Right lobe of liver (tissue), 4 donors: ENCODE measurements around the gene OTP.

ENCODE experiments used
- CTCF ChIP-seq, 4 donors: fragments of 200-600 bp in 3 of 4; fragments of 450-650 bp in 1 of 4; IDR thresholded peaks; one replicate each; pipeline versions ENCODE4 v1.5.1 to v1.8.0; 2016 to 2022; ENCODE audit warnings: antibody characterized with exemption in 4 of 4, mild to moderate bottlenecking in 2 of 4
- POLR2A ChIP-seq: fragments of 450-650 bp; IDR thresholded peaks from one replicate; pipeline ENCODE4 v1.6.1; 2017; ENCODE audit warnings: antibody characterized with exemption, mild to moderate bottlenecking
- donor health status: DM: no; HTN: no; CAD: no.
- donor health status: DM: no; HTN: no; CAD: no.
- donor health status: DM: no; HTN: yes; CAD: no.

- TF ChIP-seq CTCF (IDR thresholded peaks at IDR 0.05) = no peak
- no peak for TF ChIP-seq POLR2A
These were observed 3.6 kb upstream of the OTP start for GRCh38 chr5:77641963-77642737.
